Parathyroid adenoma (tissue), 2 donors: ENCODE data around the gene SHOC2.

Experiments used
- H2AFZ ChIP-seq: fragments of 300-600 bp; sonication (generic); one replicate; pipeline ENCODE4 v1.7.0; 2017; ENCODE audit warnings: antibody characterized with exemption, mild to moderate bottlenecking
- H3K27ac ChIP-seq: fragments of 300-600 bp; sonication (generic); one replicate; pipeline ENCODE4 v1.7.0; 2017
- H3K27me3 ChIP-seq: fragments of 300-600 bp; sonication (generic); one replicate; pipeline ENCODE4 v1.7.0; 2017; ENCODE audit warnings: low read length; ENCODE audit not compliant: control insufficient read depth, insufficient read depth
- H3K36me3 ChIP-seq: fragments of 300-600 bp; sonication (generic); one replicate; pipeline ENCODE4 v1.7.0; 2017; ENCODE audit warnings: low read length; ENCODE audit not compliant: control insufficient read depth, insufficient read depth
- H3K4me1 ChIP-seq: fragments of 300-600 bp; sonication (generic); one replicate; pipeline ENCODE4 v1.7.0; 2017; ENCODE audit warnings: control low read depth
- H3K4me2 ChIP-seq: fragments of 300-600 bp; sonication (generic); one replicate; pipeline ENCODE4 v1.7.0; 2017; ENCODE audit warnings: low read length
- H3K4me3 ChIP-seq: fragments of 300-600 bp; sonication (generic); one replicate; pipeline ENCODE4 v1.7.0; 2017; ENCODE audit warnings: low read depth, low read length
- H3K79me2 ChIP-seq: fragments of 300-600 bp; sonication (generic); one replicate; pipeline ENCODE4 v1.7.0; 2017; ENCODE audit warnings: control low read depth
- H3K9ac ChIP-seq: fragments of 300-600 bp; sonication (generic); one replicate; pipeline ENCODE4 v1.7.0; 2017; ENCODE audit warnings: mild to moderate bottlenecking
- H3K9me3 ChIP-seq: fragments of 300-600 bp; sonication (generic); one replicate; pipeline ENCODE4 v1.7.0; 2017; ENCODE audit warnings: low read length; ENCODE audit not compliant: control insufficient read depth
- CTCF ChIP-seq: fragments of 300-600 bp; sonication (generic); IDR thresholded peaks from one replicate; pipeline ENCODE4 v1.7.0; 2017; ENCODE audit warnings: antibody characterized with exemption, mild to moderate bottlenecking
- donor health status: primary hyperparathyroidism.

The SHOC2 gene

GRCh38 chr10:111017098-111017497, 97.7 kb downstream of the SHOC2 start:
- Histone ChIP-seq H3K27me3 (no peaks in the 10 kb centered on the region), H3K4me3 (no peak overlapping the region), H3K9ac (no peak overlapping the region), H2AFZ (no peak overlapping the region), H3K79me2 (no peaks in the 10 kb centered on the region), H3K9me3 (no peaks in the 10 kb centered on the region), H3K4me2 (no peak overlapping the region), H3K27ac (no peak overlapping the region), H3K36me3 (no peaks in the 10 kb centered on the region), H3K4me1 (no peaks in the 10 kb centered on the region)
- TF ChIP-seq CTCF: no peak

- no peak overlapping the region for H3K9ac ChIP-seq
- no peaks in the 10 kb centered on the region for H3K36me3 ChIP-seq
- H3K27ac ChIP-seq: no peak overlapping the region
- no peak overlapping the region for H2AFZ ChIP-seq
- TF ChIP-seq CTCF: no peak
- no peaks in the 10 kb centered on the region for H3K4me1 ChIP-seq
- no peak overlapping the region for H3K4me3 ChIP-seq
- H3K27me3 ChIP-seq: no peaks in the 10 kb centered on the region
- H3K4me2 ChIP-seq: no peak overlapping the region
- H3K9me3 ChIP-seq: no peaks in the 10 kb centered on the region
- no peaks in the 10 kb centered on the region for H3K79me2 ChIP-seq
These were observed 98.6 kb downstream of the SHOC2 start for GRCh38 chr10:111018021-111018420.

- Histone ChIP-seq H3K79me2 (no peaks in the 10 kb centered on the region), H3K4me1 (no peaks in the 10 kb centered on the region), H3K9ac (no peak overlapping the region), H3K4me3 (no peak overlapping the region), H2AFZ (no peak overlapping the region), H3K27ac (no peak overlapping the region), H3K4me2 (no peak overlapping the region), H3K27me3 (no peaks in the 10 kb centered on the region), H3K36me3 (no peaks in the 10 kb centered on the region), H3K9me3 (no peaks in the 10 kb centered on the region)
- no peak for TF ChIP-seq CTCF
These were observed 103.7 kb downstream of the SHOC2 start for GRCh38 chr10:111023060-111023459.

GRCh38 chr10:111030042-111030750, 110.8 kb downstream of the SHOC2 start:
- Histone ChIP-seq H3K9me3 (no peaks in the 10 kb centered on the region), H3K36me3 (no peaks in the 10 kb centered on the region), H3K9ac (no peak overlapping the region), H3K27ac (no peak overlapping the region), H3K27me3 (no peaks in the 10 kb centered on the region), H3K4me2 (no peak overlapping the region), H3K79me2 (no peaks in the 10 kb centered on the region), H2AFZ (no peak overlapping the region), H3K4me1 (no peaks in the 10 kb centered on the region), H3K4me3 (no peak overlapping the region)
- no peak for TF ChIP-seq CTCF
